HG03432 (cell line): ENCODE results near the gene ZSWIM2.
A peak's percentile ranks its signal among the peaks of the same experiment; 100 is the strongest.
"Not testable (repeated sequence)": the region's sequence is repeated elsewhere in the genome, so short reads cannot be mapped to it uniquely, and the experiment has no call there.

Experiments
- ATAC-seq: cut with Tn5 transposase; IDR thresholded peaks from one replicate; pipeline ENCODE4 v1.9.1; 2021; ENCODE audit warnings: mild to moderate bottlenecking, moderate library complexity; ENCODE audit not compliant: unreplicated experiment

The ZSWIM2 gene

GRCh38 chr2:186848873-186849578 lies at the start of gene ZSWIM2:
Gene ZSWIM2, minus strand, starts transcription at chr2:186849170. Its CDS starts 40 bp downstream, at chr2:186849130.
- peak; percentile 80 for ATAC-seq

- ATAC-seq, result not testable (repeated sequence)
These were observed 47.2 kb upstream of the ZSWIM2 start for GRCh38 chr2:186896220-186896619.

- no peak for ATAC-seq
These were observed 46.5 kb upstream of the ZSWIM2 start for GRCh38 chr2:186895451-186895850.

GRCh38 chr2:186894478-186894877 lies 45.5 kb upstream of the ZSWIM2 start:
- ATAC-seq, result no peak

GRCh38 chr2:186892821-186893220 lies 43.9 kb upstream of the ZSWIM2 start:
- ATAC-seq, result no peak

- ATAC-seq, result no peak
These were observed 42.2 kb upstream of the ZSWIM2 start for GRCh38 chr2:186891185-186891621.

GRCh38 chr2:186889101-186889879 lies 40.3 kb upstream of the ZSWIM2 start:
- ATAC-seq, result no peak

- ATAC-seq, result peak; percentile 79
These were observed 38.4 kb upstream of the ZSWIM2 start for GRCh38 chr2:186887107-186888090.

- ATAC-seq, result no peak
These were observed 35.6 kb upstream of the ZSWIM2 start for GRCh38 chr2:186884587-186884986.

GRCh38 chr2:186883666-186884065 lies 34.7 kb upstream of the ZSWIM2 start:
- ATAC-seq, result no peak

- ATAC-seq, result no peak
These were observed 33.6 kb upstream of the ZSWIM2 start for GRCh38 chr2:186882511-186883071.

- ATAC-seq, result no peak
These were observed 32.7 kb upstream of the ZSWIM2 start for GRCh38 chr2:186881660-186882059.

GRCh38 chr2:186879312-186879711 lies 30.3 kb upstream of the ZSWIM2 start:
- no peak for ATAC-seq

- ATAC-seq, result no peak
These were observed 25.7 kb upstream of the ZSWIM2 start for GRCh38 chr2:186874713-186875112.

- ATAC-seq, result no peak
These were observed 22.9 kb upstream of the ZSWIM2 start for GRCh38 chr2:186871881-186872280.

GRCh38 chr2:186868344-186868743 lies 19.4 kb upstream of the ZSWIM2 start:
- no peak for ATAC-seq

GRCh38 chr2:186862869-186863709 lies 14.1 kb upstream of the ZSWIM2 start:
- peak; percentile 60 for ATAC-seq

GRCh38 chr2:186855216-186855615 lies 6.2 kb upstream of the ZSWIM2 start:
- ATAC-seq, result no peak

- no peak for ATAC-seq
These were observed 5.0 kb upstream of the ZSWIM2 start for GRCh38 chr2:186853951-186854350.

- ATAC-seq, result no peak
These were observed 3.5 kb upstream of the ZSWIM2 start for GRCh38 chr2:186852508-186852907.
